Measurements from ENCODE around the gene ERLEC1.

DNA sequence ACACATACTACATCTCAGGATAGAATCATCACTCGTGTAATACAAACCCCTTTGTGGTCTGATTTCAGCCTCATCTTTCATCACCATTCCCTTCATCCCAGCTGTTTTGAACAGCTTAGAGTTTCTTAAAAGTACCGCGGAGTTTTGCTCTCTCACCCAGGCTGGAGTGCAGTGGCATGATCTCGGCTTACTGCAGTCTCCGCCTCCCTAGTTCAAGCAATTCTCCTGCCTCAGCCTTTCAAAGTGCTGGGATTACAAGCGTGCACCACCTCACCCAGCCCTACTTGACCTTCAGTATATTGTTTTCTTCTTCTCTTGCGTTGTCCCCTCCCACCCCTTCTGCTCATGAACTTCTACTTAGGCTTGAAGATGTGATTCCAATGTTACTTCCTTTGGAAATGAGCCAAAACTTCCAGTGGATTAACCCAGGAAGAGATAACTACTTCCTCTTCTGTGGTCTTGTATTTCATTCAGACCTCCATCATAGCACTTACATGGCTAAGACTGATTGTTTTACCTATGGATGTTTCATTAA lies 15.8 kb downstream of the ERLEC1 start:
- no peak for TF ChIP-seq POLR2A (IDR thresholded peaks at IDR 0.05; ENCODE audit: extremely low read depth, insufficient read length)
- TF ChIP-seq, protein P1, sequence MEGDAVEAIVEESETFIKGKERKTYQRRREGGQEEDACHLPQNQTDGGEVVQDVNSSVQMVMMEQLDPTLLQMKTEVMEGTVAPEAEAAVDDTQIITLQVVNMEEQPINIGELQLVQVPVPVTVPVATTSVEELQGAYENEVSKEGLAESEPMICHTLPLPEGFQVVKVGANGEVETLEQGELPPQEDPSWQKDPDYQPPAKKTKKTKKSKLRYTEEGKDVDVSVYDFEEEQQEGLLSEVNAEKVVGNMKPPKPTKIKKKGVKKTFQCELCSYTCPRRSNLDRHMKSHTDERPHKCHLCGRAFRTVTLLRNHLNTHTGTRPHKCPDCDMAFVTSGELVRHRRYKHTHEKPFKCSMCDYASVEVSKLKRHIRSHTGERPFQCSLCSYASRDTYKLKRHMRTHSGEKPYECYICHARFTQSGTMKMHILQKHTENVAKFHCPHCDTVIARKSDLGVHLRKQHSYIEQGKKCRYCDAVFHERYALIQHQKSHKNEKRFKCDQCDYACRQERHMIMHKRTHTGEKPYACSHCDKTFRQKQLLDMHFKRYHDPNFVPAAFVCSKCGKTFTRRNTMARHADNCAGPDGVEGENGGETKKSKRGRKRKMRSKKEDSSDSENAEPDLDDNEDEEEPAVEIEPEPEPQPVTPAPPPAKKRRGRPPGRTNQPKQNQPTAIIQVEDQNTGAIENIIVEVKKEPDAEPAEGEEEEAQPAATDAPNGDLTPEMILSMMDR (IDR thresholded peaks at IDR 0.05; ENCODE audit: low read depth, low read length), result no peak

All from NB4 (cell line).